HEK293T (cell line): ENCODE data around the gene PRKAG3.

ENCODE experiments used
- ARNT ChIP-seq: fragments of 450-650 bp; IDR thresholded peaks from 2 replicates; pipeline ENCODE4 v1.6.1; 2017; ENCODE audit warnings: mild to moderate bottlenecking
- BHLHE40 ChIP-seq: fragments of 450-650 bp; IDR thresholded peaks from 2 replicates; pipeline ENCODE4 v1.6.1; 2016; ENCODE audit warnings: mild to moderate bottlenecking, moderate library complexity, borderline replicate concordance
- CTBP1 ChIP-seq: fragments of 450-650 bp; IDR thresholded peaks from 2 replicates; pipeline ENCODE4 v1.6.1; 2016; ENCODE audit warnings: borderline replicate concordance
- ELF4 ChIP-seq: fragments of 450-650 bp; IDR thresholded peaks from 2 replicates; pipeline ENCODE4 v1.6.1; 2017; ENCODE audit warnings: antibody characterized with exemption
- FOXA1 ChIP-seq: fragments of 450-650 bp; IDR thresholded peaks from 2 replicates; pipeline ENCODE4 v1.6.1; 2016; ENCODE audit warnings: mild to moderate bottlenecking
- FOXK2 ChIP-seq: fragments of 450-650 bp; IDR thresholded peaks from 2 replicates; pipeline ENCODE4 v1.6.1; 2016; ENCODE audit warnings: mild to moderate bottlenecking
- FOXM1 ChIP-seq: fragments of 450-650 bp; IDR thresholded peaks from 2 replicates; pipeline ENCODE4 v1.6.1; 2017; ENCODE audit warnings: mild to moderate bottlenecking, borderline replicate concordance
- HDGF ChIP-seq: fragments of 450-650 bp; IDR thresholded peaks from 2 replicates; pipeline ENCODE4 v1.6.1; 2017; ENCODE audit warnings: antibody characterized with exemption, borderline replicate concordance
- LEF1 ChIP-seq: fragments of 450-650 bp; IDR thresholded peaks from 2 replicates; pipeline ENCODE4 v1.6.1; 2017; ENCODE audit warnings: mild to moderate bottlenecking, borderline replicate concordance
- SP1 ChIP-seq: fragments of 450-650 bp; IDR thresholded peaks from 2 replicates; pipeline ENCODE4 v1.6.1; 2017
- SUZ12 ChIP-seq: fragments of 450-650 bp; IDR thresholded peaks from 2 replicates; pipeline ENCODE4 v1.6.1; 2016; ENCODE audit warnings: mild to moderate bottlenecking
- TARDBP ChIP-seq: fragments of 450-650 bp; IDR thresholded peaks from 2 replicates; pipeline ENCODE4 v1.6.1; 2016
- ZNF384 ChIP-seq: fragments of 450-650 bp; IDR thresholded peaks from 2 replicates; pipeline ENCODE4 v1.6.1; 2016
- TF ChIP-seq, protein P1 (sequence below): fragments of 450-650 bp; IDR thresholded peaks from 2 replicates; pipeline ENCODE4 v1.6.1; 2016

DNA sequence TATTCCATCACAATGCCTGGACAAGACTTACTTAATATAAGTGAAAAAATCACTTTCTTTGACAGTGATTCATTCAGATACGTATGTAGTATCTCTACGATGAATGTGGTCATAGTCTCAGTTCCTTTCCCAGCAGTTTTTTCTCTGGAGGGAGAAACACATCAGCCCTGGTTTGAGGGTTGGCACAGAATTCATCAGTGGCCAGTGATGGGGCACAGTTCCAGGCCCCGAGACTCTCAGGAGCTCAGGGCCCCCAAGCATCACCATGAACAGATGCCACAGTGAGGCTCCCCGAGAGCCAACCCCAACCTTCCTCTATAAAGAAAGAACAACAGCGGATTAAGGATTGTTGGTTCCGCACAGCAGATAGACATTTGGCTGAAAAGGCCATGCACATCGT is 12.5 kb downstream of the PRKAG3 start:
- TF ChIP-seq BHLHE40 = no peak
- no peak for TF ChIP-seq TARDBP
- no peak for TF ChIP-seq LEF1
- TF ChIP-seq SP1 = no peak
- TF ChIP-seq ZNF384 = no peak
- no peak for TF ChIP-seq FOXK2
- TF ChIP-seq SUZ12 = no peak
- TF ChIP-seq CTBP1 = no peak
- TF ChIP-seq ELF4 = no peak
- TF ChIP-seq FOXM1 = no peak
- TF ChIP-seq ARNT = no peak
- TF ChIP-seq FOXA1 = no peak
- TF ChIP-seq, protein P1, sequence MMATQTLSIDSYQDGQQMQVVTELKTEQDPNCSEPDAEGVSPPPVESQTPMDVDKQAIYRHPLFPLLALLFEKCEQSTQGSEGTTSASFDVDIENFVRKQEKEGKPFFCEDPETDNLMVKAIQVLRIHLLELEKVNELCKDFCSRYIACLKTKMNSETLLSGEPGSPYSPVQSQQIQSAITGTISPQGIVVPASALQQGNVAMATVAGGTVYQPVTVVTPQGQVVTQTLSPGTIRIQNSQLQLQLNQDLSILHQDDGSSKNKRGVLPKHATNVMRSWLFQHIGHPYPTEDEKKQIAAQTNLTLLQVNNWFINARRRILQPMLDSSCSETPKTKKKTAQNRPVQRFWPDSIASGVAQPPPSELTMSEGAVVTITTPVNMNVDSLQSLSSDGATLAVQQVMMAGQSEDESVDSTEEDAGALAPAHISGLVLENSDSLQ = no peak
- TF ChIP-seq HDGF = no peak
